WTC11 (cell line): Measurements from ENCODE around the gene CHST1. TPM values are rescaled to one million over a fixed set of nuclear protein-coding genes. Genes with fewer than 3 reads are reported as not detected.

Experiments
- ATAC-seq: fragments of 200-7000 bp; cut with Tn5 transposase; 2 replicates; pipeline ENCODE4 v1.10.0; 2021; ENCODE audit warnings: mild to moderate bottlenecking, moderate library complexity
- CTCF ChIA-PET: fragments of 300-600 bp; sonication (Branson Sonifier 250); formaldehyde crosslinking; loops from one replicate; lab custom pipeline; 2021; ENCODE audit warnings: antibody characterized with exemption; lab: Charles Lee
- POLR2A ChIA-PET: fragments of 350-600 bp; sonication (Branson Sonifier 250); formaldehyde crosslinking; loops from one replicate; lab custom pipeline; 2021; ENCODE audit warnings: antibody characterized with exemption; lab: Charles Lee
- DNase-seq: peaks from one replicate; pipeline ENCODE4 v3.0.0; 2021; ENCODE audit warnings: low spot score
- H3K27ac Mint-ChIP-seq: 2 replicates; pipeline ENCODE4 v1.8.0; 2021; ENCODE audit warnings: mixed read lengths
- H3K27me3 Mint-ChIP-seq: 2 replicates; pipeline ENCODE4 v1.8.0; 2021; ENCODE audit warnings: low read depth, mild to moderate bottlenecking, moderate library complexity, mixed read lengths
- H3K36me3 Mint-ChIP-seq: 2 replicates; pipeline ENCODE4 v1.8.0; 2021; ENCODE audit warnings: mixed read lengths
- H3K4me1 Mint-ChIP-seq: 2 replicates; pipeline ENCODE4 v1.8.0; 2022; ENCODE audit warnings: mixed read lengths
- H3K4me3 Mint-ChIP-seq: 2 replicates; pipeline ENCODE4 v1.8.0; 2021; ENCODE audit warnings: mild to moderate bottlenecking, moderate library complexity, mixed read lengths
- H3K9me3 Mint-ChIP-seq: 2 replicates; pipeline ENCODE4 v1.8.0; 2021; ENCODE audit warnings: mixed read lengths
- AFF4 ChIP-seq: sonication (generic); formaldehyde crosslinking; IDR thresholded peaks from 2 replicates; pipeline ENCODE4 v1.8.1; 2023; ENCODE audit warnings: mild to moderate bottlenecking, missing genetic modification reagents, borderline replicate concordance
- CREM ChIP-seq: sonication (generic); formaldehyde crosslinking; IDR thresholded peaks from 2 replicates; pipeline ENCODE4 v1.8.1; 2022; ENCODE audit warnings: mild to moderate bottlenecking, missing genetic modification reagents, moderate library complexity
- ESRRA ChIP-seq: sonication (generic); formaldehyde crosslinking; IDR thresholded peaks from 2 replicates; pipeline ENCODE4 v1.8.1; 2022; ENCODE audit warnings: mild to moderate bottlenecking, missing genetic modification reagents, borderline replicate concordance
- FOXP1 ChIP-seq: sonication (generic); formaldehyde crosslinking; IDR thresholded peaks from 2 replicates; pipeline ENCODE4 v1.8.0; 2022; ENCODE audit warnings: missing genetic modification reagents, mild to moderate bottlenecking, moderate library complexity, borderline replicate concordance
- GTF2I ChIP-seq: fragments of 250-450 bp; sonication (Bioruptor Pico); conservative IDR thresholded peaks from 2 replicates; pipeline ENCODE4 v1.4.0; 2021; ENCODE audit warnings: mild to moderate bottlenecking
- HMGXB4 ChIP-seq: sonication (generic); formaldehyde crosslinking; IDR thresholded peaks from 2 replicates; pipeline ENCODE4 v1.8.1; 2023; ENCODE audit warnings: mild to moderate bottlenecking, moderate library complexity, missing genetic modification reagents
- JAZF1 ChIP-seq: fragments of 250-450 bp; sonication (Bioruptor Pico); IDR thresholded peaks from 2 replicates; pipeline ENCODE4 v1.9.0; 2021; ENCODE audit warnings: moderate library complexity, mild to moderate bottlenecking, inconsistent platforms
- MYBL2 ChIP-seq: sonication (generic); formaldehyde crosslinking; IDR thresholded peaks from 2 replicates; pipeline ENCODE4 v1.8.1; 2023; ENCODE audit warnings: mild to moderate bottlenecking, moderate library complexity, missing genetic modification reagents
- SMAD3 ChIP-seq: sonication (generic); formaldehyde crosslinking; IDR thresholded peaks from 2 replicates; pipeline ENCODE4 v1.8.0; 2022; ENCODE audit warnings: missing genetic modification reagents, mild to moderate bottlenecking, borderline replicate concordance
- TEAD1 ChIP-seq: sonication (generic); formaldehyde crosslinking; IDR thresholded peaks from 2 replicates; pipeline ENCODE4 v1.8.0; 2022; ENCODE audit warnings: mild to moderate bottlenecking, missing genetic modification reagents
- TEAD4 ChIP-seq: sonication (generic); formaldehyde crosslinking; IDR thresholded peaks from 2 replicates; pipeline ENCODE4 v1.8.0; 2022; ENCODE audit warnings: mild to moderate bottlenecking, missing genetic modification reagents
- ZNF416 ChIP-seq: fragments of 250-450 bp; sonication (Bioruptor Pico); IDR thresholded peaks from 2 replicates; pipeline ENCODE4 v1.9.0; 2021; ENCODE audit warnings: mild to moderate bottlenecking, inconsistent platforms
- total RNA-seq: library from RNA; stranded (reverse); gene quantifications from 3 replicates; pipeline ENCODE4 v1.2.3, GENCODE V29; 2021
- TF ChIP-seq, protein P1 (sequence below): sonication (generic); formaldehyde crosslinking; IDR thresholded peaks from 2 replicates; pipeline ENCODE4 v1.8.1; 2022; ENCODE audit warnings: low read depth, missing genetic modification reagents, borderline replicate concordance
- TF ChIP-seq, protein P2 (sequence below): fragments of 250-450 bp; sonication (Bioruptor Pico); IDR thresholded peaks from 2 replicates; pipeline ENCODE4 v1.9.0; 2021; ENCODE audit warnings: mild to moderate bottlenecking, borderline replicate concordance
- TF ChIP-seq, protein P3 (sequence below): fragments of 250-450 bp; sonication (Bioruptor Pico); conservative IDR thresholded peaks from 2 replicates; pipeline ENCODE4 v1.9.0; 2021; ENCODE audit warnings: mild to moderate bottlenecking
- TF ChIP-seq, protein P4 (sequence below): sonication (generic); formaldehyde crosslinking; IDR thresholded peaks from 2 replicates; pipeline ENCODE4 v1.8.1; 2022; ENCODE audit warnings: mild to moderate bottlenecking, moderate library complexity, missing genetic modification reagents

The CHST1 gene
- total RNA-seq, 1 experiment from 2014 or later: 2.4 TPM

- no peaks in the 10 kb centered on the region for H3K9me3 Mint-ChIP-seq
- peaks cover 42% of the 10 kb centered on the region for H3K27me3 Mint-ChIP-seq
- H3K36me3 Mint-ChIP-seq: no peaks in the 10 kb centered on the region
- TF ChIP-seq, protein P1, sequence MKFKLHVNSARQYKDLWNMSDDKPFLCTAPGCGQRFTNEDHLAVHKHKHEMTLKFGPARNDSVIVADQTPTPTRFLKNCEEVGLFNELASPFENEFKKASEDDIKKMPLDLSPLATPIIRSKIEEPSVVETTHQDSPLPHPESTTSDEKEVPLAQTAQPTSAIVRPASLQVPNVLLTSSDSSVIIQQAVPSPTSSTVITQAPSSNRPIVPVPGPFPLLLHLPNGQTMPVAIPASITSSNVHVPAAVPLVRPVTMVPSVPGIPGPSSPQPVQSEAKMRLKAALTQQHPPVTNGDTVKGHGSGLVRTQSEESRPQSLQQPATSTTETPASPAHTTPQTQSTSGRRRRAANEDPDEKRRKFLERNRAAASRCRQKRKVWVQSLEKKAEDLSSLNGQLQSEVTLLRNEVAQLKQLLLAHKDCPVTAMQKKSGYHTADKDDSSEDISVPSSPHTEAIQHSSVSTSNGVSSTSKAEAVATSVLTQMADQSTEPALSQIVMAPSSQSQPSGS (CRISPR knock-in tag): no peak
- TF ChIP-seq TEAD4: no peak
- no peak for TF ChIP-seq GTF2I
- no peak for TF ChIP-seq CREM (CRISPR knock-in tag)
- TF ChIP-seq, all 79 proteins: peak for 0
- POLR2A ChIA-PET: no interaction called here
- H3K27ac Mint-ChIP-seq: no peak overlapping the region
- peaks cover 16% of the 10 kb centered on the region for H3K4me1 Mint-ChIP-seq
- no peak for ATAC-seq
- no peak overlapping the region for H3K4me3 Mint-ChIP-seq
- no peak for DNase-seq
- CTCF ChIA-PET: interaction anchor here (3.9 to 7.4 kb wide), 2 partner anchors 13 to 103 kb away, joined by 28 to 41 read pairs; no protein-coding TSS in a partner anchor
Observed at GRCh38 chr11:45667929-45668680, 2.7 kb upstream of the CHST1 start.

DNA sequence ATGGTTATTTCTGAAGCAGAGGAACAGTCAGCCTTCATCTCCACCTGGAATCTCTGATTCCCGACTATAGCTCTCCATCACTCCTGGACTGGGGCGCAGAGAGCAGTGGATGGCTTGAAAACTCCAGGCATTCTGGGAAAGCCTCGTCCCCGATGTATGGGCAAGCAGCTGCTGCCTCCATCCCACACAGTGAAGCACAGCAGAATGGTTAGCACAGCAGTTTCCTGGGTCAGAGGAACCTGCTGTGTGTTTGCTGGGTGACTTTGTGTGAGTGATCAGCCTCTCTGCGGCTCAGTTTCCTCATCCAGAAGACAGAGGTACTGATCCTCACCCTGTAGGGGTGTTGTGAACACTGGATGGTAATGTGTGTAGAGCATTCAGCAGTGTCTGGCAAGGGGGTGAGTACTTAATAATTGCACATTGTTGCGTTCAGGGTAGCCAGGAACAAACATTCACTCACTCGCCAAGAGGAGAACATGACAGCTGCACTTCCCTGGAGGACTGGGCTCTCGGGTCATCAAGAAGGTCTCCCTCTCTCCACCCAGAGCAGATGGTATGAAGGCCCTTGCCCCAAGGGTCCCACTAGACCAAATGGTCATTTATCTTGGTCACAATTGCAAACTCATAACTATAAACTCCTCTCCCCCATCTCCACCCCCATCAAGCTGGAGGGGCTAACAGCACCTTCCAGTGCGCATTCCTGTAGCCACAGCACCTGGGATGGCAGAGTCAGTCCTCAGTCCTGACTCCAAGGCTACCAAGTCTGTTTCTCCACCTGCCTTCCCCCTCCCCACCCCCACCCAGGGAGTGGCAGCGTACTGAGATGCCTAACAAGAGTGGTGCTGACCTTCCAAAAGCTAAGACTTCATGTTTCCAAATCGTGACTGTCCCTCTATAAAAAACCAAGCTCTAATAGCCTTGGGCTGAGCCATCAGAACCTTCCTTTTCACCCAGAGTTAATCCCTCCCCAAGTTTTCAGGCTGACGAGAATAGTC, 1.5 kb upstream of the CHST1 start:
- H3K4me1 Mint-ChIP-seq: peaks cover 20% of the 10 kb centered on the region
- H3K36me3 Mint-ChIP-seq: no peaks in the 10 kb centered on the region
- H3K27me3 Mint-ChIP-seq: peaks cover 54% of the 10 kb centered on the region
- no peaks in the 10 kb centered on the region for H3K9me3 Mint-ChIP-seq
- CTCF ChIA-PET: interaction anchor here (1.4 to 13.5 kb wide), 4 partner anchors 12 to 296 kb away, joined by 6 to 184 read pairs (median 34); no protein-coding TSS in a partner anchor
- ATAC-seq (no peak), DNase-seq (no peak)
- no peak overlapping the region for H3K27ac Mint-ChIP-seq
- no peak overlapping the region for H3K4me3 Mint-ChIP-seq
- POLR2A ChIA-PET: interaction anchor here (0.6 kb wide), 1 partner anchor 12 kb away, joined by 3 read pairs; no protein-coding TSS in a partner anchor
- TF ChIP-seq, protein P2, sequence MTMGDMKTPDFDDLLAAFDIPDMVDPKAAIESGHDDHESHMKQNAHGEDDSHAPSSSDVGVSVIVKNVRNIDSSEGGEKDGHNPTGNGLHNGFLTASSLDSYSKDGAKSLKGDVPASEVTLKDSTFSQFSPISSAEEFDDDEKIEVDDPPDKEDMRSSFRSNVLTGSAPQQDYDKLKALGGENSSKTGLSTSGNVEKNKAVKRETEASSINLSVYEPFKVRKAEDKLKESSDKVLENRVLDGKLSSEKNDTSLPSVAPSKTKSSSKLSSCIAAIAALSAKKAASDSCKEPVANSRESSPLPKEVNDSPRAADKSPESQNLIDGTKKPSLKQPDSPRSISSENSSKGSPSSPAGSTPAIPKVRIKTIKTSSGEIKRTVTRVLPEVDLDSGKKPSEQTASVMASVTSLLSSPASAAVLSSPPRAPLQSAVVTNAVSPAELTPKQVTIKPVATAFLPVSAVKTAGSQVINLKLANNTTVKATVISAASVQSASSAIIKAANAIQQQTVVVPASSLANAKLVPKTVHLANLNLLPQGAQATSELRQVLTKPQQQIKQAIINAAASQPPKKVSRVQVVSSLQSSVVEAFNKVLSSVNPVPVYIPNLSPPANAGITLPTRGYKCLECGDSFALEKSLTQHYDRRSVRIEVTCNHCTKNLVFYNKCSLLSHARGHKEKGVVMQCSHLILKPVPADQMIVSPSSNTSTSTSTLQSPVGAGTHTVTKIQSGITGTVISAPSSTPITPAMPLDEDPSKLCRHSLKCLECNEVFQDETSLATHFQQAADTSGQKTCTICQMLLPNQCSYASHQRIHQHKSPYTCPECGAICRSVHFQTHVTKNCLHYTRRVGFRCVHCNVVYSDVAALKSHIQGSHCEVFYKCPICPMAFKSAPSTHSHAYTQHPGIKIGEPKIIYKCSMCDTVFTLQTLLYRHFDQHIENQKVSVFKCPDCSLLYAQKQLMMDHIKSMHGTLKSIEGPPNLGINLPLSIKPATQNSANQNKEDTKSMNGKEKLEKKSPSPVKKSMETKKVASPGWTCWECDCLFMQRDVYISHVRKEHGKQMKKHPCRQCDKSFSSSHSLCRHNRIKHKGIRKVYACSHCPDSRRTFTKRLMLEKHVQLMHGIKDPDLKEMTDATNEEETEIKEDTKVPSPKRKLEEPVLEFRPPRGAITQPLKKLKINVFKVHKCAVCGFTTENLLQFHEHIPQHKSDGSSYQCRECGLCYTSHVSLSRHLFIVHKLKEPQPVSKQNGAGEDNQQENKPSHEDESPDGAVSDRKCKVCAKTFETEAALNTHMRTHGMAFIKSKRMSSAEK (CRISPR knock-in tag): no peak
- TF ChIP-seq MYBL2 (CRISPR knock-in tag) (no peak), ZNF416 (no peak), TEAD1 (CRISPR knock-in tag) (no peak), HMGXB4 (no peak), AFF4 (CRISPR knock-in tag) (no peak), SMAD3 (CRISPR knock-in tag) (no peak), ESRRA (no peak), FOXP1 (CRISPR knock-in tag) (no peak), JAZF1 (no peak)
- TF ChIP-seq, protein P3, sequence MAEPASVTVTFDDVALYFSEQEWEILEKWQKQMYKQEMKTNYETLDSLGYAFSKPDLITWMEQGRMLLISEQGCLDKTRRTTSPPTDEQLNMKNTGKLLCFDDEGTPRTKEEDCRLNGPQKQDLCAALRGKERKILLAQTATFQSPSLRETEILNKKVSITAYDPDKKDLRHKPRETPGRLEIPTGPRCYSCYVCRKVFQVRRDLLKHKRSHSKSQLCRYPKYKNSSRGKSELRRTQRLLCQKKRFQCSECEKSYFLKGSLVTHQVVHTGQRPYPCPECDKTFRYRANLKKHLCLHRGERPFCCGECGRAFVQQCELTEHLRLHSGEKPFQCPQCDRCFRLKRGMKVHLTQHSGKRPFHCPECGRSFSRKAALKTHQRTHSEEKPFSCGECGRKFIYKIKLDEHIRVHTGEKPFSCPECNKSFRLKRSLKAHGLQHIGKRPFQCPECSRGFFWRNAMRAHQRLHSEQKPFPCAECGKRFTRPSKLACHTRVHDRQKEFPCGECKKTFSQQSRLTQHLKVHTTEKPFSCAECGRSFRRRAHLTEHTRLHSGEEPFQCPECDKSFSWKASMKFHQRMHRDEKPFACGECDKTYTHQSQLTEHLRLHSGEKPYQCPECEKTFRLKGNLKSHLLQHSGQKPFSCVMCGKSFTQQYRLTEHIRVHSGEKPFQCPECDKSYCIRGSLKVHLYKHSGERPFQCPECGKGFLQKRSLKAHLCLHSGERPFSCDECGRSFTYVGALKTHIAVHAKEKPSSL (CRISPR knock-in tag): no peak
- TF ChIP-seq, protein P4, sequence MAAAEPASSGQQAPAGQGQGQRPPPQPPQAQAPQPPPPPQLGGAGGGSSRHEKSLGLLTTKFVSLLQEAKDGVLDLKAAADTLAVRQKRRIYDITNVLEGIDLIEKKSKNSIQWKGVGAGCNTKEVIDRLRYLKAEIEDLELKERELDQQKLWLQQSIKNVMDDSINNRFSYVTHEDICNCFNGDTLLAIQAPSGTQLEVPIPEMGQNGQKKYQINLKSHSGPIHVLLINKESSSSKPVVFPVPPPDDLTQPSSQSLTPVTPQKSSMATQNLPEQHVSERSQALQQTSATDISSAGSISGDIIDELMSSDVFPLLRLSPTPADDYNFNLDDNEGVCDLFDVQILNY: no peak
